ENCODE measurements around the gene HIP1. TPM values are rescaled to one million over a fixed set of nuclear protein-coding genes. Genes with fewer than 3 reads are reported as not detected.

Gene HIP1
- total RNA-seq, 1 experiment from 2014 or later, result 43.3 TPM

- Histone ChIP-seq H3K36me3 (ENCODE audit: control insufficient read depth, insufficient read depth, low read length) (no peaks in the 10 kb centered on the region), H3K27ac (ENCODE audit: low read length) (no peak overlapping the region), H3K9me3 (ENCODE audit: control insufficient read depth, insufficient read depth, low read depth, low read length) (no peaks in the 10 kb centered on the region), H3K4me3 (ENCODE audit: low read depth in 2 of 2, low read length in 2 of 2) (no peak overlapping the region), H3K4me1 (ENCODE audit: control insufficient read depth, insufficient read depth, low read length) (peaks cover 9% of the 10 kb centered on the region; the same call in 1 of the 2 replicates), H3K27me3 (ENCODE audit: control insufficient read depth, insufficient read depth, low read length) (no peaks in the 10 kb centered on the region)
- ATAC-seq (no peak), DNase-seq (ENCODE audit: low read depth, low spot score) (no peak)
- no TSS peak for BruUV-seq (replicated peaks)
- intact Hi-C loops (cut with micrococcal nuclease; ENCODE audit: unreplicated experiment), result no loop called here
- ChIA-PET POLR2A (no interaction called here), CTCF (interaction anchor here (0.6 kb wide), 1 partner anchor 39 kb away, joined by 7 read pairs; no protein-coding TSS in a partner anchor)
- in situ Hi-C loops (cut with HindIII; ENCODE audit: low pct_unique_long_range_greater_than_20kb, low sequenced_read_pairs), result no loop called here
- TF ChIP-seq REST (IDR thresholded peaks at IDR 0.05; ENCODE audit: insufficient read depth in 1 of 2, low read depth in 2 of 2, low read length in 1 of 2) (no peak), POLR2AphosphoS5 (IDR thresholded peaks at IDR 0.05; ENCODE audit: low read depth, low read length) (no peak), SIN3A (IDR thresholded peaks at IDR 0.05; ENCODE audit: borderline replicate concordance, insufficient read depth, low read depth, low read length) (no peak), CTCF (IDR thresholded peaks at IDR 0.05) (no peak), TCF7L2 (IDR thresholded peaks at IDR 0.05; ENCODE audit: low read depth, low read length) (no peak)
Measured at GRCh38 chr7:75567948-75568595, 170.7 kb downstream of the HIP1 start.

- H3K27ac ChIP-seq (ENCODE audit: low read length), result no peak overlapping the region
- H3K4me1 ChIP-seq (ENCODE audit: control insufficient read depth, insufficient read depth, low read length), result peaks cover 9% of the 10 kb centered on the region; the same call in 1 of the 2 replicates
- ChIA-PET POLR2A (no interaction called here), CTCF (interaction anchor here (0.6 kb wide), 1 partner anchor 149 kb away, joined by 4 read pairs; no protein-coding TSS in a partner anchor)
- H3K9me3 ChIP-seq (ENCODE audit: control insufficient read depth, insufficient read depth, low read depth, low read length), result no peaks in the 10 kb centered on the region
- peak; percentile 25 for DNase-seq (ENCODE audit: low read depth, low spot score)
- intact Hi-C loops (cut with micrococcal nuclease; ENCODE audit: unreplicated experiment) (no loop called here), in situ Hi-C loops (cut with HindIII; ENCODE audit: low pct_unique_long_range_greater_than_20kb, low sequenced_read_pairs) (no loop called here)
- H3K4me3 ChIP-seq (ENCODE audit: low read depth in 2 of 2, low read length in 2 of 2), result peak overlapping the region in 1 of 2 experiments; percentile 9; a peak in 1 of 4 replicates
- ATAC-seq, result peak; percentile 79
- no peak for TF ChIP-seq REST (IDR thresholded peaks at IDR 0.05; ENCODE audit: insufficient read depth in 1 of 2, low read depth in 2 of 2, low read length in 1 of 2)
- TF ChIP-seq SIN3A (IDR thresholded peaks at IDR 0.05; ENCODE audit: borderline replicate concordance, insufficient read depth, low read depth, low read length), result no peak
- no peak for TF ChIP-seq POLR2AphosphoS5 (IDR thresholded peaks at IDR 0.05; ENCODE audit: low read depth, low read length)
- TF ChIP-seq TCF7L2 (IDR thresholded peaks at IDR 0.05; ENCODE audit: low read depth, low read length), result no peak
- TF ChIP-seq CTCF (IDR thresholded peaks at IDR 0.05), result no peak
- H3K27me3 ChIP-seq (ENCODE audit: control insufficient read depth, insufficient read depth, low read length), result no peaks in the 10 kb centered on the region
- no TSS peak for BruUV-seq (replicated peaks)
- no peaks in the 10 kb centered on the region for H3K36me3 ChIP-seq (ENCODE audit: control insufficient read depth, insufficient read depth, low read length)
Measured at GRCh38 chr7:75565132-75565837, 173.5 kb downstream of the HIP1 start.
